KBM-7 (cell line): ENCODE data around the gene CXCL11.
"Not testable (repeated sequence)": the region's sequence is repeated elsewhere in the genome, so short reads cannot be mapped to it uniquely, and the experiment has no call there.

Experiments used
- DNase-seq: peaks from one replicate; pipeline ENCODE4 v3.0.0-alpha.2; 2015
- in situ Hi-C: fragments of 300-500 bp; cut with MboI; formaldehyde crosslinking; loops from 2 replicates; pipeline ENCODE4 v1.14.3; 2020; ENCODE audit warnings: low sequenced_read_pairs, low pct_unique_long_range_greater_than_20kb, mixed read lengths

The CXCL11 gene

GRCh38 chr4:76009311-76009710 is 26.6 kb downstream of the CXCL11 start:
- in situ Hi-C loops: no loop called here

GRCh38 chr4:76007089-76007862 is 28.6 kb downstream of the CXCL11 start, which contains the start of gene CXCL9:
Gene CXCL9, minus strand, starts transcription at chr4:76007509. Its CDS starts 60 bp downstream, at chr4:76007449.
- in situ Hi-C loops: no loop called here
- no peak for DNase-seq

More at GRCh38 chr4:76009311-76009710, 26.6 kb downstream of the CXCL11 start:
- no peak for DNase-seq

GRCh38 chr4:76003620-76004019 is 32.2 kb downstream of the CXCL11 start:
- no peak for DNase-seq
- in situ Hi-C loops: no loop called here

GRCh38 chr4:76003035-76003434 is 32.8 kb downstream of the CXCL11 start:
- in situ Hi-C loops: no loop called here
- no peak for DNase-seq

GRCh38 chr4:76002176-76002575 is 33.7 kb downstream of the CXCL11 start:
- peak; percentile 68 for DNase-seq
- in situ Hi-C loops: no loop called here

- in situ Hi-C loops: no loop called here
- DNase-seq: peak; percentile 42
Observed at GRCh38 chr4:76001700-76002099, 34.2 kb downstream of the CXCL11 start.

- DNase-seq: no peak
Observed at GRCh38 chr4:76000279-76000678, 35.6 kb downstream of the CXCL11 start.

DNA sequence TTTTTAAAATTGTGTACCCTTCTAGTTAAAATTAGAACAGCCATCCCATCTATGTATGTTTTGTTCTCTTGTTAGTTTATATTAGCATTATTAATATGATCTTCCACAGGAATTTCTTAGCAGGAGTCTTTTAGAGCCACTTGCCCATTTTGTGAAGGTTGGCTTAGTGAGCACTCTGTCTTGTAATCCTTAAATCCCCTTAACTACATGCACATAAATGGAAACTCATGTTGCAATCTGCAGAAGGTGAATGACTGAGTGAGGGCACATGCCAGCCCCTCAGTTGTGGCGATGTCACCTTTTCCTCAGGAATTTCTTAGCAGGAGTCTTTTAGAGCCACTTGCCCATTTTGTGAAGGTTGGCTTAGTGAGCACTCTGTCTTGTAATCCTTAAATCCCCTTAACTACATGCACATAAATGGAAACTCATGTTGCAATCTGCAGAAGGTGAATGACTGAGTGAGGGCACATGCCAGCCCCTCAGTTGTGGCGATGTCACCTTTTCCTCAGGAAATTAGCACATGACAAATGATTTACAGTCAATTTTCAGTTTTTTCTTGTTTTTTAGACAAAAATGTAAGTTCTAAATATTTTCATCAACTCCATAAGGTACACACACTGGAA is 37.2 kb downstream of the CXCL11 start:
- in situ Hi-C loops: loop anchor here (10.0 kb wide), 1 partner anchor 66 kb away; no protein-coding TSS in a partner anchor
- DNase-seq: not testable (repeated sequence)

More at GRCh38 chr4:76000279-76000678, 35.6 kb downstream of the CXCL11 start:
- in situ Hi-C loops: no loop called here

GRCh38 chr4:75997946-75998345 is 37.9 kb downstream of the CXCL11 start:
- in situ Hi-C loops: loop anchor here (10.0 kb wide), 1 partner anchor 67 kb away; no protein-coding TSS in a partner anchor
- DNase-seq: no peak

DNA sequence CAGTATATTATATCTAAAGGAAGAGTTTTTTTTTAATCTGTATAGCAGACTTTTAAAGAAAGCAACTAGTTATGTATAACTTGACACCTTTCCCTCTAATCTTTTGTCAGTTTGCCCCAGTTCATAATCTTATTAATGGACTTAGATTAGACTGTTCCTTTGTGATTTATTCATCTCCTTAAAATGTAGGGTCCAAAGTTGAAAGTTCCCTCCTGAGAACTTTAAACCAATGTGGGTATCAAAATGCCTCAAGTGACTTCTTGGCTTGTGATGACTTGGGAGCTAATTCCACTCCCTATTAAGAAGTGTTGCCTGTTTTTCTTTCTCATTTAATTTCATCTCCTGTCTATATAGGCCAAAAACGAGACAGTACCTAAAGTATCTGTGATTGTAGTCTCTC is 38.8 kb downstream of the CXCL11 start:
- in situ Hi-C loops: loop anchor here (10.0 kb wide), 1 partner anchor 68 kb away; no protein-coding TSS in a partner anchor

DNA sequence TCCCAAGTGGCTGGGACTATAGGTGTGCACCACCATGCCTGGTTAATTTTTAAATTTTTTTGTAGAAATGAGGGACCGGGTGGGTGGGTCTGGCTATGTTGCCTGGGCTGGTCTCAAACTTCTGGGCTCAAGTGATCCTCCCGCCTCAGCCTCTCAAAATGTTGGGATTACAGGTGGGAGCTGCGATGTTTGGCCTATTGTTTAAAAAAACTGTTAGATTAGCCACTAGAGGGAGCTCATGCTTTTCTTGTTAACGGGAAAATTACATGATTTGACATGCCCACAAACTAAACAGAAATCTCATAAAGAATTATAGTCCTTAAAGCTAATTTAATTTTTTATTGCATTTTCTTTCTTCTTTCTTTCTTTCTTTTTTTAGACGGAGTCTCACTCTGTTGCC is 40.1 kb downstream of the CXCL11 start:
- peak; percentile 81 for DNase-seq
- in situ Hi-C loops: loop anchor here (10.0 kb wide), 1 partner anchor 69 kb away; no protein-coding TSS in a partner anchor

More for the DNA sequence above, 38.8 kb downstream of the CXCL11 start:
- DNase-seq: no peak

DNA sequence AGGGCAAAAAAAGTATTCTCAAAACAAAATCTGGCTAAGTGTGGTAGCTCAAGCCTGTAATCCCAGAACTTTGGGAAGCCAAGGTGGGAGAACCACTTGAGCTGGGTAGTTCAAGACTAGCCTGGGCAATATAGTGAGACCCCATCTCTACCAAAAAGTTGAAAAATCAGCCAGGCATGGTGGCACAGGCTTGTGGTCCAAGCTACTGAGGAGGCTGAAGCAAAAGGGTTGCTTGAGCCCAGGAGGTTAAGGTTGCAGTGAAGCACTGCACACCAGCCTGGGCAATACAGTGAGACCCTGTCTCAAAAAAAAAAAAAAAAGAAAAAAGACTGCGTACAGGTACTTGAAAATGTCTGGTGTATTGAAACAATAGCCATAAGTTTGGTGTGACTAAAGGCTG is 43.4 kb downstream of the CXCL11 start:
- in situ Hi-C loops: loop anchor here (10.0 kb wide), 1 partner anchor 72 kb away; no protein-coding TSS in a partner anchor
- DNase-seq: no peak

DNA sequence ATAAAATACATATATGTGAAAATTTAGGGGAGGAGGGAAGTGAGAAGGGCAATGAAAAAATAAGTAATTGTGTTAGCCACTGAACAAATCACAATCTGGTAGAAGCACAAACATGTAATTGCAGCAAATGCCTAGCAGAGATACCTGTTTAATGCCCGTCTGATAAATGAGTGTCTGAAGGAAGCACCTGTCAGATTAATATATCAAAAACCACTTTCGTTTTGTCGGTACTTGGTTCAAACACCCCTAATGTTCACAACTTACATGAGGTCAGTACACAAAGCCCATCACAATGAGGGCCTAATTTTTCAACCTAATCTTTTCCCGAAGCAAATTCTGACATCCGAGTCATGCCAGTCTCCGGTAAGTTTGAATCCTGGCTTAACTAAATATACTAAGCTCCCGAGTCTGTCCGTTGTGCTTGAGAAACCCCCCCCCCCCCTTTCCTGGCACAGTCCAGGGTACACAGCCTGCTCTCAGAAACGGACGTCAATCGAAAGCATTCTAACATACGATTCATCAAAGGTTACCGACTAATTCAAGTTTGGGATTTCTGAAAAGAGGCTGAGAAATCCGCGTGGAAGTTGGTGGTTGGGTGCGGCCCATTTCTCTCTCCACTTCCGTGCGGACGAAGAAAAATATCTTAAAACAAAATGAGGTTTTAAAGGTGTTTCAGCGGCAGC is 45.9 kb downstream of the CXCL11 start:
- no peak for DNase-seq
- in situ Hi-C loops: loop anchor here (10.0 kb wide), 1 partner anchor 75 kb away; no protein-coding TSS in a partner anchor

DNA sequence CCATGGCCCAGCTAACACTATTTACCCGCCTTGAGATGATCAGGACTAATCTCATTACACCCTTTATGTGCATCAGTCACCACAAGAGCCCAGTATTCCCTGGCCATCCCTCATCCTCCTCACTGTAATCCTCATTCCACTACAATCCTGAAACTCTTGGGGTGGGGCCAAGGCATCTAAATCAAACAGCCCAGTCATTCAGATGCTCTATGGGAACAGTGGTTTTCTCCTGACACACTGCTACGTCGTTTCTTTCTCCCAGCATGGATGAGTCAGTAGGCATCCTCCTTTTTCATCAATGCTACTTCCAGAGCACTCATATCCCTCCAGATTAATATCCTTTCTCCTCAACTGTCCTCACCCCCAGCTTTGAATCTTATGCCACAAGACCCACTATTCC is 50.8 kb downstream of the CXCL11 start:
- no peak for DNase-seq
- in situ Hi-C loops: no loop called here
